Measurements from ENCODE around the gene MAPK12. TPM values are rescaled to one million over a fixed set of nuclear protein-coding genes. Genes with fewer than 3 reads are reported as not detected.

MAPK12 gene
- total and polyA plus RNA-seq, 8 donors = 4.7 to 49.6 (median 8.2) TPM

DNA sequence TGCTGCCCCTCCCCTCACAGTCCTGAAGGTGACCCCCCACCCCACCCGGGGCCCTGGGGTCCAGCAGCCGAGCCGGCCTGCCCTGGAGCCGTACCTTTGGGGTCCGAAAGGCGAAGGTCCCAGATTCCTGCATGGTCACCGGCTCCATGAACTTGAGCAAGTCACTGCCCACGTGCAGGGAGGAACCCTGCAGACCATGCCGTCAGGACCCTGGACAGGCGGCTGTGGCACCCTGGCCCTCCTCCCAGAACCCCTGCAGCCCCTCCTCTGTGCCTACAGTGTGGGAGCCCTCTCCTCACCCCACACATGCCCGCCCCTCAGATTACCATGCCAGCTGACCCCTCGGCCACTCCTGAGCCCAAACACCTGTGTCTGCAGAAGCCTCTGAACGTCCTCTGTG lies 23.0 kb upstream of the MAPK12 start:
- 78 to 87% (median 79%) methylated on average over 10 to 13 of the region's 13 CpGs for WGBS, 5 donors
- intact Hi-C loops (cut with DNase I; ENCODE audit: low total_unique reads) = no loop called here
- peak overlapping the region in 1 of 4 donors; percentile 27 for H3K4me3 ChIP-seq
- no peaks in the 10 kb centered on the region for H3K9me3 ChIP-seq
- no peak for DNase-seq
- no peaks in the 10 kb centered on the region for H3K27me3 ChIP-seq
- H3K27ac ChIP-seq = peak overlapping the region; percentile 88 to 95 (median 92)
- H3K36me3 ChIP-seq = peaks cover 91 to 96% (median 95%) of the 10 kb centered on the region in 4 donors
- H3K4me1 ChIP-seq = peaks cover 59 to 91% (median 80%) of the 10 kb centered on the region in 4 donors
- TF ChIP-seq POLR2AphosphoS5 (IDR thresholded peaks at IDR 0.05) (no peak), POLR2A (IDR thresholded peaks at IDR 0.05) (no peak), EP300 (IDR thresholded peaks at IDR 0.05) (no peak)
- TF ChIP-seq, protein P1, sequence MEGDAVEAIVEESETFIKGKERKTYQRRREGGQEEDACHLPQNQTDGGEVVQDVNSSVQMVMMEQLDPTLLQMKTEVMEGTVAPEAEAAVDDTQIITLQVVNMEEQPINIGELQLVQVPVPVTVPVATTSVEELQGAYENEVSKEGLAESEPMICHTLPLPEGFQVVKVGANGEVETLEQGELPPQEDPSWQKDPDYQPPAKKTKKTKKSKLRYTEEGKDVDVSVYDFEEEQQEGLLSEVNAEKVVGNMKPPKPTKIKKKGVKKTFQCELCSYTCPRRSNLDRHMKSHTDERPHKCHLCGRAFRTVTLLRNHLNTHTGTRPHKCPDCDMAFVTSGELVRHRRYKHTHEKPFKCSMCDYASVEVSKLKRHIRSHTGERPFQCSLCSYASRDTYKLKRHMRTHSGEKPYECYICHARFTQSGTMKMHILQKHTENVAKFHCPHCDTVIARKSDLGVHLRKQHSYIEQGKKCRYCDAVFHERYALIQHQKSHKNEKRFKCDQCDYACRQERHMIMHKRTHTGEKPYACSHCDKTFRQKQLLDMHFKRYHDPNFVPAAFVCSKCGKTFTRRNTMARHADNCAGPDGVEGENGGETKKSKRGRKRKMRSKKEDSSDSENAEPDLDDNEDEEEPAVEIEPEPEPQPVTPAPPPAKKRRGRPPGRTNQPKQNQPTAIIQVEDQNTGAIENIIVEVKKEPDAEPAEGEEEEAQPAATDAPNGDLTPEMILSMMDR (IDR thresholded peaks at IDR 0.05) = no peak

DNA sequence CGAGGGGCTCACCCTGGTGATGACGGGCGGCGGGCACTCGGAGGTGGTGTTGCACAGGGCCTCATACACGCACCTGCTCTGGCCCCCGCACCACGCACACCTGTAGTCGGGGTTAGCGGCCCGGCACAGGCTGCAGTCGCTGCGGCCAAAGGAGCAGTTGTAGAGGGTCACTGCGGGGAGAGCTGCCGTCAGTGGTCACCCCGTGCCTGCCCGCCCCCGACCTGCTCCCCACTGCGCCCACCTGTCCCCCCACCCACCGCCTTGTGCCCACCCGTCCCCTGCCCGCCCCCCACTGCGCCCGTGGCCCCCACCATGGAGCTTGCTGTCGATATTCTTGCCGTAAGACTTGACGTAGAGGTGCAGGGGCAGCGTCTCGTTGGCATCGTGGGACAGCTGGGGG lies 22.3 kb upstream of the MAPK12 start:
- Histone ChIP-seq H3K27ac (peak overlapping the region; percentile 88 to 95 (median 92)), H3K4me3 (peak overlapping the region in 2 of 4 donors; percentile 19 to 27), H3K27me3 (no peaks in the 10 kb centered on the region), H3K9me3 (no peaks in the 10 kb centered on the region), H3K36me3 (peaks cover 91 to 96% (median 95%) of the 10 kb centered on the region in 4 donors), H3K4me1 (peaks cover 52 to 87% (median 75%) of the 10 kb centered on the region in 4 donors)
- no peak for DNase-seq
- TF ChIP-seq POLR2AphosphoS5 (IDR thresholded peaks at IDR 0.05) (no peak), POLR2A (IDR thresholded peaks at IDR 0.05) (no peak), EP300 (IDR thresholded peaks at IDR 0.05) (no peak)
- TF ChIP-seq, protein P1 (IDR thresholded peaks at IDR 0.05) = no peak
- WGBS, 5 donors = 87 to 95% (median 92%) methylated on average over 17 to 30 of the region's 30 CpGs
- intact Hi-C loops (cut with DNase I; ENCODE audit: low total_unique reads) = no loop called here

DNA sequence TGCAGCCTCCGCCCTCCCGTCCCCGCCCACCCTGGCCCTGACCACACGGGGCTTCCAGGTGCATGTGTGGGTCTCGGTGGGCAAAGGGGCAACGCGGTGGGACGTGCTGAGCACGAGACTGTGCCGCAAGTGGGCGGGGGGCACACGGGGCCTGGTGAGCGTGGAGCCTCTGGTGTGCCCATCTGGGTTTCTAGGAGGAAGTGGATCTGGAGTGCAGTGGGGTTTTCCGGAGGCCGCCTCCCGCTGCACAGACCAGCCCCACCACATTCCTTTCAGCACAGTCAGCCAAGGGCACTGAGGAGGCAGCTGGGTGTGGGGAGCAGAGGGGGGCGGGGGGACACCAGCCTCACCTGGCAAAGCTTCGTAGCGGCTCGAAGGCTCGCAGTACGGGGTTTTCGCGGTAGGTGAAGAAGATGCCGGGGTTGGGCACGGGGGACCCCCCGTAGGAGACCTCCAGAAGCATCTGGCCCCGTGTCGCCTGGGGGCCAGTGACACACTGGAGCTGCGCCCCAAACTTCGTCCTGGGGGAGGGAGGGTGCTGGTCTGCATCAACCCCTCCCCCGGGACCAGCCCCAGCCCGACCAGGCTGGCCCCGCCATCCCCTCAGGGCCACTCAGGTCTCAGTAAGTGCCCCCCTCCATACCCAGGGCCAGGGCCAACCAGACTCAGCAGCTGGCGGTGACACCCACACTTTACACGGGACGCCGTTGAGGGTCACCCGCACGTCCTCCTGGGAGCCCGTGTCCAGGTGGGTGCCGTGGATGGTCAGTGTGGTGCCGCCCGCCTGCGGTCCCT lies 21.1 kb upstream of the MAPK12 start:
- intact Hi-C loops (cut with DNase I; ENCODE audit: low total_unique reads) = no loop called here
- Histone ChIP-seq H3K9me3 (no peaks in the 10 kb centered on the region), H3K27ac (peak overlapping the region; percentile 84 to 95 (median 92)), H3K36me3 (peaks cover 91 to 96% (median 95%) of the 10 kb centered on the region in 4 donors), H3K4me1 (peaks cover 52 to 81% (median 64%) of the 10 kb centered on the region in 4 donors), H3K27me3 (no peaks in the 10 kb centered on the region), H3K4me3 (peak overlapping the region in 3 of 4 donors; percentile 8 to 27 (median 24))
- TF ChIP-seq POLR2AphosphoS5 (IDR thresholded peaks at IDR 0.05) = peak; percentile 33 to 77 (median 62)
- no peak for TF ChIP-seq EP300 (IDR thresholded peaks at IDR 0.05)
- peak in 1 of 4 donors; percentile 26 for TF ChIP-seq POLR2A (IDR thresholded peaks at IDR 0.05)
- TF ChIP-seq, protein P1 (IDR thresholded peaks at IDR 0.05) = no peak
- peak; percentile 91 to 96 for DNase-seq
- WGBS, 5 donors = 35 to 71% (median 53%) methylated on average over 17 to 45 of the region's 45 CpGs

DNA sequence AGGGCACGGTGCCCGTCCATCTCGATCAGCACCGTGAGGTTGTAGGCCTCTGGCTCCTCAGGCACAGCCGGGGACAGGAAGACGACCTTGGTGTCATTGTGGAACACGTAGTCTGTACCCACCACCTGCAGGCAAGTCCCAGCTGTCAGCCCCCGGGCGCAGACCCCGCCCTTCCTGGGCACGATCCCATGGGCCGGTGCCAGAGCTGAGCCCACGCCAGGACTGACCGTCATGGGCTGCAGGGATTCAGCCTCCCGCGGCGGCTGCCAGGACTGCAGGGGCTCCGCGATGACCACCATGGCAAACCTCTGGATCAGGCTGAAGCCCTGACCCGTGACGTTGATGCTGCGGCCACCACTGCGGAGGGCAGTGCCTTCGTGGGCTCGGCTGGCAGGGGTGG lies 20.5 kb upstream of the MAPK12 start:
- peak in 1 of 2 donors; percentile 66 for DNase-seq
- peak in 2 of 3 donors; percentile 29 to 35 for TF ChIP-seq POLR2AphosphoS5 (IDR thresholded peaks at IDR 0.05)
- no peak for TF ChIP-seq EP300 (IDR thresholded peaks at IDR 0.05)
- Histone ChIP-seq H3K36me3 (peaks cover 91 to 96% (median 95%) of the 10 kb centered on the region in 4 donors), H3K4me1 (peaks cover 46 to 75% (median 58%) of the 10 kb centered on the region in 4 donors), H3K27me3 (no peaks in the 10 kb centered on the region), H3K9me3 (no peaks in the 10 kb centered on the region), H3K27ac (peak overlapping the region; percentile 84 to 95 (median 92)), H3K4me3 (peak overlapping the region in 1 of 4 donors; percentile 21)
- intact Hi-C loops (cut with DNase I; ENCODE audit: low total_unique reads) = no loop called here
- 31 to 57% (median 34%) methylated on average over 16 to 25 of the region's 25 CpGs; no CpG with 5 or more reads in 1 of the 5 donors for WGBS, 5 donors
